Spleen (tissue), 7 donors: Measurements from ENCODE around the gene PAPLN.

Experiments
- CTCF ChIP-seq, 11 experiments: fragments of 200-600 bp in 7 of 11; fragments of 450-650 bp in 4 of 11; sonication (generic) in 4 of 11; IDR thresholded peaks in 8 of 11; conservative IDR thresholded peaks in 3 of 11; 1 replicate in 7 of 11; 2 replicates in 4 of 11; pipeline versions ENCODE4 v1.4.0 to v1.8.0; 2016 to 2021; ENCODE audit warnings: antibody characterized with exemption in 11 of 11, inconsistent platforms in 4 of 11, mild to moderate bottlenecking in 1 of 11
- POLR2A ChIP-seq, 3 donors: fragments of 450-650 bp; IDR thresholded peaks; one replicate each; pipeline ENCODE4 v1.5.1; 2017; ENCODE audit warnings: antibody characterized with exemption in 3 of 3, mild to moderate bottlenecking in 1 of 3
- POLR2AphosphoS5 ChIP-seq, 3 donors: sonication (generic); formaldehyde crosslinking; IDR thresholded peaks; one replicate each; pipeline ENCODE4 v1.5.1; 2017; ENCODE audit warnings: antibody characterized with exemption in 3 of 3
- donor health status: DM: no; HTN: no; CAD: no; lungs with moderate emphysema.
- donor health status: DM: no; HTN: no; CAD: no.
- donor health status: DM: no; HTN: no; CAD: no.

- no peak for TF ChIP-seq CTCF (IDR thresholded peaks at IDR 0.05 in 8 of 11, conservative IDR thresholded peaks at IDR 0.05 in 3 of 11)
- TF ChIP-seq POLR2AphosphoS5 (IDR thresholded peaks at IDR 0.05) = no peak
- TF ChIP-seq POLR2A (IDR thresholded peaks at IDR 0.05) = no peak
Measured at GRCh38 chr14:73208390-73208789, 28.9 kb upstream of the PAPLN start.
